ENCODE measurements around the gene CPLX1. TPM values are rescaled to one million over a fixed set of nuclear protein-coding genes. Genes with fewer than 3 reads are reported as not detected.

The CPLX1 gene
- total RNA-seq, 2 donors from 2014 or later: 1.0 to 1.9 TPM

GRCh38 chr4:869776-870175 is 43.8 kb upstream of the CPLX1 start:
- WGBS, 2 experiments (ENCODE audit: insufficient coverage in 1 of 2, insufficient read length in 1 of 2): 93 to 100% methylated on average over 2 to 15 of the region's 15 CpGs
- no peaks in the 10 kb centered on the region for H3K27me3 ChIP-seq (ENCODE audit: control insufficient read depth, insufficient read depth, low read length, poor library complexity, severe bottlenecking)
- no peak overlapping the region for H3K4me3 Mint-ChIP-seq

GRCh38 chr4:868421-868820 is 42.5 kb upstream of the CPLX1 start:
- Mint-ChIP-seq H3K36me3 (ENCODE audit: low read depth) (peaks cover 53% of the 10 kb centered on the region), H3K4me3 (no peak overlapping the region), H3K27me3 (ENCODE audit: insufficient read depth) (no peaks in the 10 kb centered on the region), H3K4me1 (no peaks in the 10 kb centered on the region), H3K27ac (no peak overlapping the region), H3K9me3 (no peaks in the 10 kb centered on the region)
- no peak overlapping the region for H3K9ac ChIP-seq (ENCODE audit: extremely low read depth, low read length, poor library complexity, severe bottlenecking)
- no peak overlapping the region for H3K4me3 ChIP-seq (ENCODE audit: low read length)
- no peaks in the 10 kb centered on the region for H3K27me3 ChIP-seq (ENCODE audit: control insufficient read depth, insufficient read depth, low read length, poor library complexity, severe bottlenecking)
- no peaks in the 10 kb centered on the region for H3K4me1 ChIP-seq (ENCODE audit: control insufficient read depth, insufficient read depth, low read length)
- H3K36me3 ChIP-seq (ENCODE audit: control insufficient read depth, insufficient read depth, low read length): peaks cover 29% of the 10 kb centered on the region
- H3K9me3 ChIP-seq (ENCODE audit: control insufficient read depth, low read length): no peaks in the 10 kb centered on the region
- TF ChIP-seq CTCF (conservative IDR thresholded peaks at IDR 0.05): no peak
- DNase-seq: no peak
- no peak overlapping the region for H3K27ac ChIP-seq (ENCODE audit: low read depth, low read length)
- 95% methylated on average over 15 to 21 of the region's 21 CpGs for WGBS, 2 experiments (ENCODE audit: insufficient coverage in 1 of 2, insufficient read length in 1 of 2)

More at GRCh38 chr4:869776-870175, 43.8 kb upstream of the CPLX1 start:
- Histone ChIP-seq H3K27ac (ENCODE audit: low read depth, low read length) (no peak overlapping the region), H3K9ac (ENCODE audit: extremely low read depth, low read length, poor library complexity, severe bottlenecking) (no peak overlapping the region), H3K4me1 (ENCODE audit: control insufficient read depth, insufficient read depth, low read length) (no peaks in the 10 kb centered on the region), H3K36me3 (ENCODE audit: control insufficient read depth, insufficient read depth, low read length) (peaks cover 36% of the 10 kb centered on the region), H3K4me3 (ENCODE audit: low read length) (no peak overlapping the region), H3K9me3 (ENCODE audit: control insufficient read depth, low read length) (no peaks in the 10 kb centered on the region)
- Mint-ChIP-seq H3K27ac (no peak overlapping the region), H3K9me3 (no peaks in the 10 kb centered on the region), H3K4me1 (no peaks in the 10 kb centered on the region), H3K36me3 (ENCODE audit: low read depth) (peaks cover 56% of the 10 kb centered on the region), H3K27me3 (ENCODE audit: insufficient read depth) (no peaks in the 10 kb centered on the region)
- no peak for DNase-seq
- TF ChIP-seq CTCF (conservative IDR thresholded peaks at IDR 0.05): no peak

- Histone ChIP-seq H3K4me3 (ENCODE audit: low read length) (no peak overlapping the region), H3K9ac (ENCODE audit: extremely low read depth, low read length, poor library complexity, severe bottlenecking) (no peak overlapping the region), H3K9me3 (ENCODE audit: control insufficient read depth, low read length) (no peaks in the 10 kb centered on the region), H3K27me3 (ENCODE audit: control insufficient read depth, insufficient read depth, low read length, poor library complexity, severe bottlenecking) (no peaks in the 10 kb centered on the region), H3K36me3 (ENCODE audit: control insufficient read depth, insufficient read depth, low read length) (peaks cover 36% of the 10 kb centered on the region), H3K4me1 (ENCODE audit: control insufficient read depth, insufficient read depth, low read length) (no peaks in the 10 kb centered on the region), H3K27ac (ENCODE audit: low read depth, low read length) (no peak overlapping the region)
- Mint-ChIP-seq H3K4me3 (no peak overlapping the region), H3K36me3 (ENCODE audit: low read depth) (peaks cover 55% of the 10 kb centered on the region), H3K27ac (no peak overlapping the region), H3K27me3 (ENCODE audit: insufficient read depth) (no peaks in the 10 kb centered on the region), H3K9me3 (no peaks in the 10 kb centered on the region), H3K4me1 (no peaks in the 10 kb centered on the region)
- DNase-seq: no peak
- 90 to 94% methylated on average over 17 to 26 of the region's 26 CpGs for WGBS, 2 experiments (ENCODE audit: insufficient coverage in 1 of 2, insufficient read length in 1 of 2)
- no peak for TF ChIP-seq CTCF (conservative IDR thresholded peaks at IDR 0.05)
Measured at GRCh38 chr4:867526-868250, 41.8 kb upstream of the CPLX1 start.
